Measurements from ENCODE around the gene SPA17.
A peak's percentile ranks its signal among the peaks of the same experiment; 100 is the strongest.

Gene SPA17

GRCh38 chr11:124728134-124728533, 54.4 kb downstream of the SPA17 start:
- no peak for DNase-seq (ENCODE audit: low read depth)
- no peak for TF ChIP-seq CTCF (conservative IDR thresholded peaks at IDR 0.05; ENCODE audit: low read length)
- H3K4me3 ChIP-seq (ENCODE audit: low read length), result no peak overlapping the region

GRCh38 chr11:124729571-124729970, 55.9 kb downstream of the SPA17 start:
- H3K4me3 ChIP-seq (ENCODE audit: low read length), result no peak overlapping the region
- no peak for TF ChIP-seq CTCF (conservative IDR thresholded peaks at IDR 0.05; ENCODE audit: low read length)
- DNase-seq (ENCODE audit: low read depth), result no peak

GRCh38 chr11:124732230-124732629, 58.5 kb downstream of the SPA17 start:
- H3K4me3 ChIP-seq (ENCODE audit: low read length), result no peak overlapping the region
- no peak for DNase-seq (ENCODE audit: low read depth)

GRCh38 chr11:124736736-124737135, 63.0 kb downstream of the SPA17 start:
- no peak overlapping the region for H3K4me3 ChIP-seq (ENCODE audit: low read length)
- TF ChIP-seq CTCF (conservative IDR thresholded peaks at IDR 0.05; ENCODE audit: low read length), result no peak
- DNase-seq (ENCODE audit: low read depth), result no peak

More at GRCh38 chr11:124732230-124732629, 58.5 kb downstream of the SPA17 start:
- TF ChIP-seq CTCF (conservative IDR thresholded peaks at IDR 0.05; ENCODE audit: low read length), result no peak

- no peak for TF ChIP-seq CTCF (conservative IDR thresholded peaks at IDR 0.05; ENCODE audit: low read length)
- H3K4me3 ChIP-seq (ENCODE audit: low read length), result no peak overlapping the region
- DNase-seq (ENCODE audit: low read depth), result no peak
These were observed 64.1 kb downstream of the SPA17 start for GRCh38 chr11:124737638-124738305.

- peak overlapping the region; percentile 55 for H3K4me3 ChIP-seq (ENCODE audit: low read length)
- TF ChIP-seq CTCF (conservative IDR thresholded peaks at IDR 0.05; ENCODE audit: low read length), result no peak
- no peak for DNase-seq (ENCODE audit: low read depth)
These were observed 65.2 kb downstream of the SPA17 start for GRCh38 chr11:124738713-124739478.
